Measurements from ENCODE around the gene CERS6.

The CERS6 gene

GRCh38 chr2:168710754-168711467 lies 254.8 kb downstream of the CERS6 start:
- DNase-seq: no peak

DNA sequence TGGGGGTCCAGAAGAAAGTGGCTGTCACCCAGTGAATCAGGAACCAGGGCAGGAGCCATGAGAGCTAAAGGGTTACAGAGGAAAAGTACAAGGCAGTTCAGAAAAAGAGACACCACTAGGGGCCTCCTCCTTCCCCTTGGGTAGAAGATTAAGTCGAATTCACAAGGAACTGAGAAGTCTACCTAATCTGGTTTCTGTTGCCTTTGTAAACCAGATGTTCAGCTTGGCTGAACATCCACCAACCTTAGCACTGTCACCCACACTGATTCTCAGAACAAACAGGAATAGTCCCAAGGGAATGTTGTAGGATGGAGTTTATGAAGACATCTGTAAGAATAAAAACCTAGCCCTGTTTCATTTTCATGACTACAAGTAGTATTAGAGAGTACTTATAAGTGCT lies 256.0 kb downstream of the CERS6 start:
- DNase-seq: no peak

DNA sequence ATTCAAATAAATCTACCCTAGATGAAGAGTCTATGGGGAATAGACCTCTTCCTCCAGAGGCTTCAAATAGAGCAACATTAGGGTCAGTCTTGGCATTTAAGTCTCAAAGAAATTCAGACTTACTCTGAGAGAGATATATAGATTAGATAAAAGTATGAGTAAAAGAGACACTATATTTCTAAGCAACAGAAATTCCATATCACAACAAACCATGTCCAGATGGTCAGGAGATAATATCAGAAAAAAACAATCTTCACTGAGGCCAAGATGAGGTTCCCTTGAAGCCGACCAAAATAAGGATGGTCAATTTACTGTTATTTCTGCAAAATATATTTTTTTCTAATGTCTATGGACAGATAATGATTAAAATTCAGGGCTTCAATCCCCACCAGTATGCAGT lies 257.3 kb downstream of the CERS6 start:
- DNase-seq: no peak

DNA sequence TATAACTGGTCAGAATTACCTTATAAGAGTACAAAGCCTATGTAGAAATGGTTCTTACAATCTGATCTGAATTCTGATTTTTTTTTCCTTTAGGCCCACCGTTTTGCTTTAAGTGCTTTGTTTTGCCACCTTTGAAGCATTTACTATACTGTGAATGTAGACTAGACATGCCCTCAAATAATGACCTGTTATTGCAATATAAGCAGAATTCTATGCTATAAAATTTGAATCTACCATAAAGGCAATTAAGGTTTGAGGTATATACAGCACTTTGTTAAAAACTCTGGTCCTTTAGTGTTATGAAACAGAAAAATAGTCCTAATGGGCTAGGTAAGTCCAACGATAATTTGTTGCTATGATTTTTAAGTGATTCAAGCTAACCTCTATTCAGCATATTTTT lies 259.8 kb downstream of the CERS6 start:
- DNase-seq: no peak

GRCh38 chr2:168716839-168717238 lies 260.8 kb downstream of the CERS6 start:
- DNase-seq: no peak

DNA sequence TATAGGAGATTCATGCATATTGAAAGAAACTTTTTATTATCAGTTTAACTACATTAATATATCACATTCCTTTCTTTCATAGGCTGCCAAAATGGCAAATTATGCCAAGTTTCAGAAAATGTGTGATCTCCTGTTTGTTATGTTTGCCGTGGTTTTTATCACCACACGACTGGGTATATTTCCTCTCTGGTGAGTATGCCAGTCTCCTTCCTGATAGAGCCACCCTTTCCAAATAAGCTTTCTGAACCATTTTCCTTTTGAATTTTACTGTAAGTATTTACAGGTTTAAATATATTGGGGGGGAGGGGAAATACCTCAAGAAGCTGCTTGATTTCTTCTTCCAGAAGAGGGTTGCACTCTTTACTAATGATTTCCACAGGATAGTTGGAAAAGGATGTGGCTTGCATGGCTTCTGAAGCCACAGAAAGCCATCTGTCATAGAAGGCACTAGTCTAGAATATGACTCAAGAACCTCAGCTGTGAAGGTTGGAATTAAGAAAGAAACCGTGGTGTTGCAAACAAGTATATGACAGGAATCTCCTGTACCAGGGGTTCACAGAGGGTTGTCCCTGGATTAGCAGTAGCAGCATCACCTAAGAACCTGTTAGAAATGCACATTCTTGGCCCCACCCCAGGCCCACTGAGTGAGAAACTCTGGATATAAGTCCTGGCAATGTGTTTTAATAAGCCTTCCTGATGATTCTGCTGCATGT lies 261.9 kb downstream of the CERS6 start:
- DNase-seq: no peak

DNA sequence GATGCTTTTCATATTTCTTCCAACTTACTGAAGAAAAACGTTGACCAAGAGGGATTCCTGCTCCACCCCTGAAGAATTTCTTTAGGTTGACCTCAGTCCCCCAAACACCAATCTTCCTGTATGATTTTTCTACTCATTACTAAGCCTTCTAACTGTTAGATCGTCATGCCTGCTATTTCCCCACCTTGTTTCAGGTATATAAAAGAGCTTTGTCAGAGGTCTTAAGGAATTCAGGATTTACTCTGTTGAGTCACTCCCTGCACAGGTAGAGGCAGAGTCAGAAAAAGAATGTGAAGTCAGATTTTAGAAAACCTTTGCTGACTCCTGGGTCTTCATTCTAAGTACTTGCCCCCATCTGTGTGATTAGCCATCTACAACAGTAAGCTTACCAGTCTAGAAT lies 262.6 kb downstream of the CERS6 start:
- DNase-seq: no peak

DNA sequence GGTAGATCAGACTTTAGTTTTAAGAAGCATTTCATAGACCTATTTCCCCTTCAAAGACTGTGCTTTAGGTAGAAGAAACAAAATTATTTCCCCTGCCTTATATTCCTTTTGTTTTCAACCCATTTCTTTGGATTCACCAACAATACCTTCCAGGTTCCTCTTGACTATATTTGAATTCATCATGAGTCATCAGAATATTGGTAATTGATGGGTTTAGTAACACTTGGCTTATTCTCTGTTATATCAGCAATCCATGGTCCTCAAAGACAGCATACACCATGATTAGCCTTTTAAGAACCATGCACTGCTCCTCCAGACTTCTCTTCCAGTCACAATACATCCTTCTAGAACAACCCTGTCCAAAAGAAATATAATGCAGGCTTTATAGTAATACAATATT lies 263.4 kb downstream of the CERS6 start:
- DNase-seq: no peak

DNA sequence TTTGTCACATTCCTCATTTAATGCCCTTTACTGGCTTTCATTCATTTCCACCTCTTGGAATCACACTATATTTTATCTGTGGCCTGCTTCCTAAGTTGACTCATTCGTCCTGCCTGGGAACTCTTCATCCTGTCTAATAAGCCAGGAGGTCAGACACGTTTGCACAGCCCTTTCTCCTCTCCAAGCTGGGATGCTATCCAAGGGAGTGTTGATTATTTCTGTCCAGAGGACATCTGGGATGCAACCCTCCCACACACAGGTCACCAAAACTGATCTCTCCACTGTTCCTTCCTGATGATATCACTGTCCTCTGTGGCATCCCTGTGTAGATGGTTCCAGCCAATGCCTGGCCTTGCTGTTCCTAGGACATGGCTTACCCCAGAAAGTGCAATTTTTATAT lies 266.5 kb downstream of the CERS6 start:
- DNase-seq: peak; percentile 56

- DNase-seq: no peak
Measured at GRCh38 chr2:168723275-168723899, 267.3 kb downstream of the CERS6 start.

- DNase-seq: no peak
Measured at GRCh38 chr2:168726375-168726774, 270.3 kb downstream of the CERS6 start.

GRCh38 chr2:168727904-168728470 lies 271.9 kb downstream of the CERS6 start:
- DNase-seq: no peak

GRCh38 chr2:168729455-168729854 lies 273.4 kb downstream of the CERS6 start:
- DNase-seq: no peak

- DNase-seq: no peak
Measured at GRCh38 chr2:168730344-168730743, 274.3 kb downstream of the CERS6 start.

DNA sequence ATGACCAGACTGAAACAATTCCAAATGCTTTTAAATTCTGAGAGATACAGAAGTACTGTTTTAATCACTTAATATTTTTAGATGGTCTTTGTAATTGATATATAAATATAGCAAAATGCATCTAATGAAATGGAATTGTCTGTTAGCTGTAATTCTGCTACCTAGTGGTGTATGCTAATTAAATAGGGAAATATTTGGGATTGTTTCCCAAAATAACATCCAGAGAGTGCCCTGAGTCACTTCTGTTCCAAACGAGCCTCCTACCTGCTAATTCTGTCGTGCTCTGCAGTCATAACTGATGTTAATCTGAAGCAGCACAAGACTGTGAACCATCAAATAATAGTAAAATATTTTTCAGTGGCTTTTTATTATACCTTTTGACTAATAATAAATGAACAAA lies 274.9 kb downstream of the CERS6 start:
- no peak for DNase-seq

DNA sequence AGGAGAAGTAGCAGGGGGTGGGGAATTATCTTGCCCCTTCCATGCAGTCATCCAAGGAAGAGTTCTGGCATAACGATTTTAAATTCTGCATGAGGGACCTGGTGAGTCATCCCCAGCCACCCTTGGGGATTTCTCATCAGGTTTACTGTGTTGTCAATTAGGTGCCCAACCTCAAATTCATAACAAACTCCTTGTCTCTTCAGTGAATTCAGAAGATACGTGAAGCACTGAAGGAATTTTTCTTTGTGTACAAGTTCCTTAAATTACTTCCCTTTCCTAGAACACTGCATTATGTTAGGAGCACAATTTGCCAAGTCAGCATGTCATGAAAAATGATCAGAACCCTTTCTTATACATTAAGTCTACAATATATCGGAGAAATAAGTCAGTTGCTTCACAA lies 275.5 kb downstream of the CERS6 start:
- DNase-seq: no peak

DNA sequence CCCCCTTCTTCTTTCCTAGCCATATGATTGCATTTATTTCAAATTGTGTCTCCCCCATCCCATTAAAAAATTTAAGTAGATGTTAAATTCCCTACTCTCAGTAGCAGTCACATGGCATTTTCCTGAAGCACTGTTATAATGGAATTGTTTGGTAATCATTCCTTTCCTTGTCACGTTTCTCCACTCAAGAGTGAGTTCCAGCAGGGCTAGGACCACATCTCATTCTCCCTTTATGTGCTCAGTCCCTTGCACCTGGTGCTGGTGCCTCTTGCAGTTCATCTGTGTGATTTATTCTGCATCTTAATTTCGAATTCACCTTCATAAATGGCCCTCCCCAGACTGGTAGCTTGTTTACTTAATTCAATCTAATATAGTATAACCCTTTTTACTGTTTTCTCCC lies 276.0 kb downstream of the CERS6 start:
- DNase-seq: no peak

DNA sequence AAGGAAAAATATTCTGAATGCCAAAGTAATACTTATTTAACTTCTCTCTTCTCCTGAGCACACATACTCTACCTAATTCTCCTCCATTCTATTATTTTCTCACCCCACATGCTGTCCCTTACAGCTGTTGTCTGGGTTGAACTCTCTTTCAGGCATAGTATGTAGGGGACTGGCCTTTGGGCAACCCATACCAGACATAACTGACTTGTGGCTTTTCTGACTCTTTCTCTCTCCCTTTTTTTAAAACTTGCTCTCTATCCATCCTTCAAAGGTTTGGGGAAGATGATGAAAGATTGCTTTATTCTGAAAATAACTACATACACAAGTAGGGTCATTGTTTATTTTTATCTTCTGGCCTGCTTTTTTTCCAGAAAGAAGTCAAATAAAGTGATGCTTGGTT lies 276.4 kb downstream of the CERS6 start:
- no peak for DNase-seq

GRCh38 chr2:168734199-168734760 lies 278.2 kb downstream of the CERS6 start:
- DNase-seq: no peak

- DNase-seq: no peak
Measured at GRCh38 chr2:168736649-168737445, 280.8 kb downstream of the CERS6 start.

GRCh38 chr2:168738062-168738461 lies 282.0 kb downstream of the CERS6 start:
- no peak for DNase-seq

GRCh38 chr2:168740360-168740759 lies 284.3 kb downstream of the CERS6 start:
- DNase-seq: no peak

- DNase-seq: no peak
Measured at GRCh38 chr2:168740788-168741187, 284.7 kb downstream of the CERS6 start.
